Stimulated activated CD8-positive, alpha-beta memory T cell treated with anti-CD3 and anti-CD28 coated beads, Interleukin-2, amount 100 ng/mL, for 48 hours (primary cell): ENCODE data around the gene MAOA.
"Not testable (repeated sequence)": the region's sequence is repeated elsewhere in the genome, so short reads cannot be mapped to it uniquely, and the experiment has no call there.

Experiments
- DNase-seq, 2 donors: peaks; one replicate each; pipeline ENCODE4 v3.0.0-alpha.2; 2020; ENCODE audit warnings: low read depth in 2 of 2

The MAOA gene

GRCh38 chrX:43663173-43663572 is 7.1 kb downstream of the MAOA start:
- no peak for DNase-seq

GRCh38 chrX:43664258-43664657 is 8.2 kb downstream of the MAOA start:
- no peak for DNase-seq

- no peak for DNase-seq
Measured at GRCh38 chrX:43664708-43665107, 8.6 kb downstream of the MAOA start.

- DNase-seq = no peak
Measured at GRCh38 chrX:43666311-43666912, 10.3 kb downstream of the MAOA start.

GRCh38 chrX:43675965-43676628 is 20.0 kb downstream of the MAOA start:
- DNase-seq = not testable (repeated sequence)

GRCh38 chrX:43676971-43677572 is 21.0 kb downstream of the MAOA start:
- no peak for DNase-seq

GRCh38 chrX:43677993-43678392 is 21.9 kb downstream of the MAOA start:
- no peak for DNase-seq

- no peak for DNase-seq
Measured at GRCh38 chrX:43679058-43679457, 23.0 kb downstream of the MAOA start.

GRCh38 chrX:43679778-43680177 is 23.7 kb downstream of the MAOA start:
- no peak for DNase-seq

- no peak for DNase-seq
Measured at GRCh38 chrX:43682726-43683125, 26.6 kb downstream of the MAOA start.

- DNase-seq = no peak
Measured at GRCh38 chrX:43685221-43685620, 29.1 kb downstream of the MAOA start.

GRCh38 chrX:43688586-43688985 is 32.5 kb downstream of the MAOA start:
- no peak for DNase-seq

GRCh38 chrX:43693602-43694406 is 37.7 kb downstream of the MAOA start:
- DNase-seq = no peak

- no peak for DNase-seq
Measured at GRCh38 chrX:43699475-43699874, 43.4 kb downstream of the MAOA start.

GRCh38 chrX:43702079-43702524 is 46.0 kb downstream of the MAOA start:
- no peak for DNase-seq

GRCh38 chrX:43702660-43703059 is 46.6 kb downstream of the MAOA start:
- DNase-seq = no peak

- no peak for DNase-seq
Measured at GRCh38 chrX:43703211-43703791, 47.2 kb downstream of the MAOA start.

GRCh38 chrX:43706786-43707370 is 50.8 kb downstream of the MAOA start:
- DNase-seq = no peak

- DNase-seq = no peak
Measured at GRCh38 chrX:43707812-43708548, 51.9 kb downstream of the MAOA start.

GRCh38 chrX:43716144-43716543 is 60.0 kb downstream of the MAOA start:
- DNase-seq = no peak

GRCh38 chrX:43716696-43717095 is 60.6 kb downstream of the MAOA start:
- DNase-seq = no peak
